Panc1 (cell line): ENCODE measurements around the gene TRAK2.

Source experiments
- CTCF ChIP-seq: fragments of 450-650 bp; IDR thresholded peaks from 2 replicates; pipeline ENCODE4 v1.5.1; 2017; ENCODE audit warnings: mild to moderate bottlenecking
- POLR2AphosphoS5 ChIP-seq: IDR thresholded peaks from 2 replicates; pipeline ENCODE4 v1.6.1; 2012; ENCODE audit warnings: mild to moderate bottlenecking, low read depth, low read length, moderate library complexity
- REST ChIP-seq, 2 experiments: IDR thresholded peaks; 2 replicates each; pipeline ENCODE4 v1.6.1; 2011 to 2012; ENCODE audit warnings: low read depth in 2 of 2, control low read depth in 1 of 2, low read length in 1 of 2, mild to moderate bottlenecking in 1 of 2, moderate library complexity in 1 of 2; ENCODE audit not compliant: insufficient read depth in 1 of 2
- TCF7L2 ChIP-seq: IDR thresholded peaks from 2 replicates; pipeline ENCODE4 v1.6.1; 2011; ENCODE audit warnings: mild to moderate bottlenecking, low read depth, low read length, inconsistent platforms

- TF ChIP-seq CTCF (no peak), REST (IDR thresholded peaks at IDR 0.05; ENCODE audit: insufficient read depth in 1 of 2, low read depth in 2 of 2, low read length in 1 of 2) (no peak), POLR2AphosphoS5 (no peak), TCF7L2 (no peak)
Measured at GRCh38 chr2:201396595-201396994, 54.7 kb downstream of the TRAK2 start.
